ENCODE measurements around the gene DIAPH3.

DNA sequence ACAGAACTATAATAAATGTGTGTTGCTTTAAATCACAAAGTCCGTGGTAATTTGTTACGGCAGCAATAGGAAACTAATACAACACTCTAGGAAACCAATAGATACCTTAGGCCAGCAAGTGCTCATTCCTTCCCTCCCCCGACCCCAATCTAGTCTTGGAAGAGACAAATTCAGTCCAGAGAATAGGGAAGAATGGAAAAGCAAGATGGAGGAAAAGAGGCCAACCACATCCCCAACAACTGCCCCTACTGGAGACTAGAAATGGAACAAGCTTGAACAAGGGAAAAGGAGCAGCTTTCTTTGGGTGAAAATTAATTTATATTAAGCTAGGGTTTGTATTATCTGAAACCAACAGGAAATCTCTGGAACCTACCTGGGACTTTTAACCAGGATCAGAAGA, 54.4 kb downstream of the DIAPH3 start:
- TF ChIP-seq POLR2A (IDR thresholded peaks at IDR 0.05), result no peak
- TF ChIP-seq, protein P1, sequence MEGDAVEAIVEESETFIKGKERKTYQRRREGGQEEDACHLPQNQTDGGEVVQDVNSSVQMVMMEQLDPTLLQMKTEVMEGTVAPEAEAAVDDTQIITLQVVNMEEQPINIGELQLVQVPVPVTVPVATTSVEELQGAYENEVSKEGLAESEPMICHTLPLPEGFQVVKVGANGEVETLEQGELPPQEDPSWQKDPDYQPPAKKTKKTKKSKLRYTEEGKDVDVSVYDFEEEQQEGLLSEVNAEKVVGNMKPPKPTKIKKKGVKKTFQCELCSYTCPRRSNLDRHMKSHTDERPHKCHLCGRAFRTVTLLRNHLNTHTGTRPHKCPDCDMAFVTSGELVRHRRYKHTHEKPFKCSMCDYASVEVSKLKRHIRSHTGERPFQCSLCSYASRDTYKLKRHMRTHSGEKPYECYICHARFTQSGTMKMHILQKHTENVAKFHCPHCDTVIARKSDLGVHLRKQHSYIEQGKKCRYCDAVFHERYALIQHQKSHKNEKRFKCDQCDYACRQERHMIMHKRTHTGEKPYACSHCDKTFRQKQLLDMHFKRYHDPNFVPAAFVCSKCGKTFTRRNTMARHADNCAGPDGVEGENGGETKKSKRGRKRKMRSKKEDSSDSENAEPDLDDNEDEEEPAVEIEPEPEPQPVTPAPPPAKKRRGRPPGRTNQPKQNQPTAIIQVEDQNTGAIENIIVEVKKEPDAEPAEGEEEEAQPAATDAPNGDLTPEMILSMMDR (IDR thresholded peaks at IDR 0.05), result no peak
